ENCODE data around the gene CHCHD10.
"Not testable (repeated sequence)": the region's sequence is repeated elsewhere in the genome, so short reads cannot be mapped to it uniquely, and the experiment has no call there.

CHCHD10 gene

GRCh38 chr22:23753385-23753784 lies 14.4 kb downstream of the CHCHD10 start:
- TF ChIP-seq ZNF274 (IDR thresholded peaks at IDR 0.05; ENCODE audit: low read depth, low read length) = no peak
- H3K4me3 ChIP-seq (ENCODE audit: low read length) = peak overlapping the region; percentile 22; the same call in 1 of the 2 replicates

- H3K4me3 ChIP-seq (ENCODE audit: low read length) = no peak overlapping the region; the same call in 1 of the 2 replicates
- no peak for TF ChIP-seq ZNF274 (IDR thresholded peaks at IDR 0.05; ENCODE audit: low read depth, low read length)
Observed at GRCh38 chr22:23752750-23753149, 15.0 kb downstream of the CHCHD10 start.

GRCh38 chr22:23752090-23752691 lies 15.6 kb downstream of the CHCHD10 start:
- TF ChIP-seq ZNF274 (IDR thresholded peaks at IDR 0.05; ENCODE audit: low read depth, low read length) = no peak
- H3K4me3 ChIP-seq (ENCODE audit: low read length) = peak overlapping the region; percentile 87; the same call in 1 of the 2 replicates

- peak overlapping the region; percentile 87 for H3K4me3 ChIP-seq (ENCODE audit: low read length)
- TF ChIP-seq ZNF274 (IDR thresholded peaks at IDR 0.05; ENCODE audit: low read depth, low read length) = no peak
Observed at GRCh38 chr22:23751441-23751996, 16.3 kb downstream of the CHCHD10 start.

GRCh38 chr22:23750714-23751440 lies 16.9 kb downstream of the CHCHD10 start, which contains the start of gene ZNF70:
Gene ZNF70 (minus strand): TSS chr22:23751112. CDS start chr22:23745140, 5,972 bp downstream.
- TF ChIP-seq ZNF274 (IDR thresholded peaks at IDR 0.05; ENCODE audit: low read depth, low read length) = no peak
- H3K4me3 ChIP-seq (ENCODE audit: low read length) = peak within 1 kb of the TSS; percentile 87

GRCh38 chr22:23750367-23750713 lies 17.4 kb downstream of the CHCHD10 start:
- peak overlapping the region; percentile 87 for H3K4me3 ChIP-seq (ENCODE audit: low read length)
- no peak for TF ChIP-seq ZNF274 (IDR thresholded peaks at IDR 0.05; ENCODE audit: low read depth, low read length)

GRCh38 chr22:23749841-23750301 lies 17.9 kb downstream of the CHCHD10 start:
- no peak for TF ChIP-seq ZNF274 (IDR thresholded peaks at IDR 0.05; ENCODE audit: low read depth, low read length)
- H3K4me3 ChIP-seq (ENCODE audit: low read length) = no peak overlapping the region; the same call in 1 of the 2 replicates

- H3K4me3 ChIP-seq (ENCODE audit: low read length) = no peak overlapping the region
- TF ChIP-seq ZNF274 (IDR thresholded peaks at IDR 0.05; ENCODE audit: low read depth, low read length) = no peak
Observed at GRCh38 chr22:23745791-23746190, 22.0 kb downstream of the CHCHD10 start.

GRCh38 chr22:23744485-23744884 lies 23.3 kb downstream of the CHCHD10 start:
- no peak for TF ChIP-seq ZNF274 (IDR thresholded peaks at IDR 0.05; ENCODE audit: low read depth, low read length)
- no peak overlapping the region for H3K4me3 ChIP-seq (ENCODE audit: low read length)

- no peak for TF ChIP-seq ZNF274 (IDR thresholded peaks at IDR 0.05; ENCODE audit: low read depth, low read length)
- H3K4me3 ChIP-seq (ENCODE audit: low read length) = no peak overlapping the region
Observed at GRCh38 chr22:23744001-23744400, 23.8 kb downstream of the CHCHD10 start.

- TF ChIP-seq ZNF274 (IDR thresholded peaks at IDR 0.05; ENCODE audit: low read depth, low read length) = no peak
- H3K4me3 ChIP-seq (ENCODE audit: low read length) = no peak overlapping the region
Observed at GRCh38 chr22:23743303-23743705, 24.5 kb downstream of the CHCHD10 start.

GRCh38 chr22:23742505-23743264 lies 25.1 kb downstream of the CHCHD10 start:
- TF ChIP-seq ZNF274 (IDR thresholded peaks at IDR 0.05; ENCODE audit: low read depth, low read length) = no peak
- no peak overlapping the region for H3K4me3 ChIP-seq (ENCODE audit: low read length)

GRCh38 chr22:23737696-23738095 lies 30.1 kb downstream of the CHCHD10 start:
- H3K4me3 ChIP-seq (ENCODE audit: low read length) = no peak overlapping the region
- no peak for TF ChIP-seq ZNF274 (IDR thresholded peaks at IDR 0.05; ENCODE audit: low read depth, low read length)

GRCh38 chr22:23728108-23728507 lies 39.7 kb downstream of the CHCHD10 start:
- not testable (repeated sequence) for H3K4me3 ChIP-seq (ENCODE audit: low read length)
